ENCODE measurements around the gene MINDY3.
A peak's percentile ranks its signal among the peaks of the same experiment; 100 is the strongest.

The MINDY3 gene

DNA sequence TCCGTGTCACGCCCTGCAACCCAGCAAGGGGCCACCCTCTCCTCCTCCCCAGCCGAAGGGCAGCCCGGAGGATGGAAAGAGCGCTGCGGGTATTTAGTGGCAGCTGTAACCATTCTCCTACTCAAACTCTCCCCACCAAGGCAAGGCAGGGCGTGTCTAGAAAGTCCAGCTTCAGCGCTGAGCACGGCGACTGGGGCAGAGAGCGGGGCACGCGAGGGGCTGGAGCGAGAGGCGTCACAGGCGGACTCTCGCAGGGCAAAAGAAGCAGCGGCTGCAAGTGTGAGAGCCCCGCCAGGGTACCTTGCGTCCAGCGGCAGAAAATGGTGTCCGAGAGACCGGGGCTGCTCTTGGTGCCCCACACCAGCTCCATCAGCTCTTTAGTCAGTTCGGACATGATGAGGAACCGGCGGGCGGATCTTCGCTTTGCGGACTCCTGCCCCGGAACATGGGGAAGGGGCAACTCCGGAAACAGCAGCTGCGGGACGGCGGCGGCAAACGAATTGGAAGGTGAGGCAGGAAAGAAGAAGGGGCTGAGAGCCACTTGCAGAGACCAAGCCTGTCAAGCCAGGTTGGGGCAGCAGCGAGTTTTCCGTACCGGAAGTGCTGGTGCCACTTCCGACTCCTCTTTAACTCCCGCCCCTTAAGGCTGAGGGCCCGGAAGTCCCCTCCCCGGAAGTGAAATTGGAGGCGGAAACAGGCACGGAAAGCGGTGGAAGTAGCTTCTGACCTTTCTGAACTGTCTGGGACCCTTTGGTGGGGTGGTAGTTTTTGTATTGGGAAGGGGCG lies at the start of gene MINDY3:
Gene MINDY3 (minus strand): TSS at position 602 of the 786 bp plus-strand sequence. CDS start 208 bp downstream, at position 394.
- TF ChIP-seq, protein P1, sequence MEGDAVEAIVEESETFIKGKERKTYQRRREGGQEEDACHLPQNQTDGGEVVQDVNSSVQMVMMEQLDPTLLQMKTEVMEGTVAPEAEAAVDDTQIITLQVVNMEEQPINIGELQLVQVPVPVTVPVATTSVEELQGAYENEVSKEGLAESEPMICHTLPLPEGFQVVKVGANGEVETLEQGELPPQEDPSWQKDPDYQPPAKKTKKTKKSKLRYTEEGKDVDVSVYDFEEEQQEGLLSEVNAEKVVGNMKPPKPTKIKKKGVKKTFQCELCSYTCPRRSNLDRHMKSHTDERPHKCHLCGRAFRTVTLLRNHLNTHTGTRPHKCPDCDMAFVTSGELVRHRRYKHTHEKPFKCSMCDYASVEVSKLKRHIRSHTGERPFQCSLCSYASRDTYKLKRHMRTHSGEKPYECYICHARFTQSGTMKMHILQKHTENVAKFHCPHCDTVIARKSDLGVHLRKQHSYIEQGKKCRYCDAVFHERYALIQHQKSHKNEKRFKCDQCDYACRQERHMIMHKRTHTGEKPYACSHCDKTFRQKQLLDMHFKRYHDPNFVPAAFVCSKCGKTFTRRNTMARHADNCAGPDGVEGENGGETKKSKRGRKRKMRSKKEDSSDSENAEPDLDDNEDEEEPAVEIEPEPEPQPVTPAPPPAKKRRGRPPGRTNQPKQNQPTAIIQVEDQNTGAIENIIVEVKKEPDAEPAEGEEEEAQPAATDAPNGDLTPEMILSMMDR (IDR thresholded peaks at IDR 0.05; ENCODE audit: low read depth, low read length, missing control alignments), result peak; percentile 4
- peak; percentile 74 for DNase-seq (ENCODE audit: low read depth)
- peak within 1 kb of the TSS; percentile 91 for H3K4me3 ChIP-seq (ENCODE audit: low read depth, low read length)

DNA sequence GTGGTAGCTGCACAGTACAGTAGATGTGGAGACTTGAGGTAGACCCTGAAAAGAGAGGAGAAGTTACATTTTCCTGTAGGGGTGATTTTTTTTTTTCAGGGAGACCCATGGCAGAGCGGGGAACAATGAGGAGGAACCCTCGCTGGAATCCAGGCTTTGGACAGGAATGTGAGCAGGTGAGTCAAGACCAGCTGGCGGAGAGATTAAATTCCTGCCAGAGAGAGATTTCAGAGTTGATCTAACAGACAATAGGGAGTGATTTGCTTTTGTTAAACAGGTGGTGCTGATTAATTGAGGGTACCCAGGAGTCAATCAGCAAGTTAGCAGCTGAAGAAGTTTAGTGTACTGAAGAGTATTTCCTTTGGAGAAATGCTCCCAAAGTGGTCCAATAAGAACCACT lies 41.6 kb upstream of the MINDY3 start:
- DNase-seq (ENCODE audit: low read depth), result no peak
- TF ChIP-seq, protein P1 (IDR thresholded peaks at IDR 0.05; ENCODE audit: low read depth, low read length, missing control alignments), result no peak
- no peak overlapping the region for H3K4me3 ChIP-seq (ENCODE audit: low read depth, low read length)

DNA sequence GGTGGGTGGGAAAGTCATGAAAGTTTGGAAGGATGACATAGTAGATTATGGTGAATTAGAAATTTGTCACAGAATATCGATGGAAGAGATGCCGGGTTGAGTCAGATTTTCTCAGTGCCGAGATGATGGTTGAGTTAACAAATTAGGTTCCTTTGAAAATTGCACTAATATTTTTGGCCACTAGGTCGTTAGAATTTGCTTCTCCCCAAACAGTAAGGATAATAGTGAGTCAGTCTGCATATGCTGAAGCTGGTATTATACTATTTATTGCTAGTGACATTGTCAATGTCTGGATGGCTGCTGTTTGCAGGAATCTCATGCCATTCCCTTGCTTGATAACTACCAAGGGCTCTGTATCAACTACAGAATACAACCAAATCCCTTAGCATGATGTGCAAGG lies 37.7 kb upstream of the MINDY3 start:
- no peak for DNase-seq (ENCODE audit: low read depth)
- H3K4me3 ChIP-seq (ENCODE audit: low read depth, low read length), result no peak overlapping the region
- TF ChIP-seq, protein P1 (IDR thresholded peaks at IDR 0.05; ENCODE audit: low read depth, low read length, missing control alignments), result peak; percentile 49

DNA sequence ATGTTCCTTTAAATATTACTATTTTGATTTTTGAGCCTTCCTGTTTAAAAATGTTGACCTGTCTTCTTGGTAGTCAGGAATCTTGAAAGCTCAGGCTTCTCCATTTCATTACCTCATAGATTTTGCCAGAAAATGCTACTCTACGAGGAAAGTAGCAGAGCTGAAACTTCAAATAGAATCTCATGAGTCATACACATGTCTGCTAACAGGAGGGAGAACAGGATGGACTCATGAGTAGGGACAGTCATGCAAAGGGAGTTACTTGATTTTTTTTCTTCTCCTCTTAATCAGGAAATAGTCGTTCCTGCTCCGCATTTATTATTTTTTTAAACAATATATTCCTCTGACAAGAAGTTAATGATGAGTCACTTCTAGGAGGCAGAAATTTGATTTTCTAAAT lies 37.0 kb upstream of the MINDY3 start:
- TF ChIP-seq, protein P1 (IDR thresholded peaks at IDR 0.05; ENCODE audit: low read depth, low read length, missing control alignments), result no peak
- H3K4me3 ChIP-seq (ENCODE audit: low read depth, low read length), result no peak overlapping the region
- no peak for DNase-seq (ENCODE audit: low read depth)

DNA sequence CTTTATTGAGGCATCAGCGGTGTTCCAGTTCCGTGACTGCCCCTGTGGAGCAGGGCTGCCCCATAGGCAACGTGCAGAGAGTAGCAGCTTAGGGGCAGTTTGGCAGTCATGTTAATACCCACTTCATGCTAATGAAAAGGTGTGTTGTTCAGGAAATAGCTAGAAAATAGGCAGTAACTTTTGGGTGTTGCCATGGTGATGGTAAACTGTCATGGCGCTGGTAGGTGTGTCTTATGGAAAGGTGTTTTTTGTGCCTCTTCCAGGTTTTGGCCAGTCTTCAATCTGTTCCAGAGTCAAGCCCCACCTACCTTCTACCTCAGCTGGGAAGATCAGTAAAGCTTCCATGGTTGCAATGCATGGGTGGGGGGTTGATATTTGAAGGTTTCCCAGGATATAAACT lies 36.3 kb upstream of the MINDY3 start:
- TF ChIP-seq, protein P1 (IDR thresholded peaks at IDR 0.05; ENCODE audit: low read depth, low read length, missing control alignments), result no peak
- DNase-seq (ENCODE audit: low read depth), result no peak
- H3K4me3 ChIP-seq (ENCODE audit: low read depth, low read length), result no peak overlapping the region

DNA sequence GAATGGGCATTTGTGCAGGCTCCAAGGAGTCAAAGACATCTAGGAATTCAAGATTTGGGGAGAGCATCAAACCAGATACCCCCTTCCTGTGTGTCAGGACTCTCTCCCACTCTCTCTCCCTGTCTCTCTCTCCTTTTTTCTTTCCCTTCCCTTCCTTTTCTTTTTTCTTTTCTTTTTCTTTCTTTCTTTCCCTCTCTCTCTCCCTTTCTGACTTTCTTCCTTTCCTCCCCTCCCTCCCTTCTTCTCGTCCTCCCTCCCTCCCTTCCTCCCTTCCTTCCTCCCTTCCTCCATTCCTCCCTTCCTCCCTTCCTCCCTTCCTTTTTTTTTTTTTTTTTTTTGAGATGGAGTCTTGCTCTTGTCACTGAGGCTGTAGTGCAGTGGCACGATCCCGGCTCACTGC lies 24.1 kb upstream of the MINDY3 start:
- no peak for DNase-seq (ENCODE audit: low read depth)
- TF ChIP-seq, protein P1 (IDR thresholded peaks at IDR 0.05; ENCODE audit: low read depth, low read length, missing control alignments), result no peak
- no peak overlapping the region for H3K4me3 ChIP-seq (ENCODE audit: low read depth, low read length)

DNA sequence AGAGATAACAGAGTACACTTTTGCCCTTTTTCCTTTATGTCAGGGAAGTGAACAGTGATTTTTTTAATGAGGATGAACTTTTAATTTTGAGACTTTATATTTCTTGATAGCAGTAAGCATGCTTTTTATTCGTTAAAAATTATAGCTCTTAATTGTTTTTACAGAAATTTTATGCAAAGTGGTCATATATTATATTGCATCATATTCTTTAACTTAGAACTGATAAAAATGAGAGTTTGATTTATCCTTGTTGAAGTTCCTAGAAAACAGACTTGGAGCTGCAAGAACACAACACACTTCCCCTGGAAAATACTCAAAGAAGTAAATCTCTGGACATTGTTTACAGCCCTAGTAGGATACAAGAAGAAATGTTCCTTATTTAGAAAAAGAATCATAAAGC lies 21.2 kb upstream of the MINDY3 start:
- no peak for DNase-seq (ENCODE audit: low read depth)
- no peak overlapping the region for H3K4me3 ChIP-seq (ENCODE audit: low read depth, low read length)
- TF ChIP-seq, protein P1 (IDR thresholded peaks at IDR 0.05; ENCODE audit: low read depth, low read length, missing control alignments), result no peak

Data from GM12864 (cell line).